SW480 (cell line): ENCODE results near the gene MIOX.

Experiments
- DNase-seq: peaks from one replicate; pipeline ENCODE4 v3.0.0-alpha.2; 2016; ENCODE audit warnings: low spot score

Gene MIOX

GRCh38 chr22:50473855-50474671 is 12.6 kb upstream of the MIOX start:
- no peak for DNase-seq

- DNase-seq = peak; percentile 81
Measured at GRCh38 chr22:50474710-50475651, 11.7 kb upstream of the MIOX start, which contains the start of gene SBF1. SBF1 (minus strand) TSS chr22:50475035; CDS start chr22:50474840, 195 bp downstream.

- DNase-seq = no peak
Measured at GRCh38 chr22:50475652-50476002, 11.0 kb upstream of the MIOX start.

GRCh38 chr22:50476868-50477267 is 9.8 kb upstream of the MIOX start:
- DNase-seq = no peak

GRCh38 chr22:50477923-50478322 is 8.7 kb upstream of the MIOX start:
- no peak for DNase-seq

- DNase-seq = no peak
Measured at GRCh38 chr22:50479721-50480120, 6.9 kb upstream of the MIOX start.

- DNase-seq = no peak
Measured at GRCh38 chr22:50481045-50481439, 5.6 kb upstream of the MIOX start.

- DNase-seq = no peak
Measured at GRCh38 chr22:50481440-50482106, 5.1 kb upstream of the MIOX start, which contains the start of gene ADM2. ADM2 (plus strand) TSS chr22:50481543; CDS start chr22:50481848, 305 bp downstream.

GRCh38 chr22:50482107-50483074 is 4.3 kb upstream of the MIOX start:
- DNase-seq = no peak

- no peak for DNase-seq
Measured at GRCh38 chr22:50483106-50483505, 3.6 kb upstream of the MIOX start.

GRCh38 chr22:50483556-50483955 is 3.1 kb upstream of the MIOX start:
- DNase-seq = no peak

- no peak for DNase-seq
Measured at GRCh38 chr22:50483977-50484853, 2.4 kb upstream of the MIOX start.

GRCh38 chr22:50485221-50486131 is 1.2 kb upstream of the MIOX start:
- no peak for DNase-seq

GRCh38 chr22:50487290-50488005 is 789 bp downstream of the MIOX start:
- no peak for DNase-seq

- no peak for DNase-seq
Measured at GRCh38 chr22:50488006-50488677, 1.5 kb downstream of the MIOX start.

- DNase-seq = no peak
Measured at GRCh38 chr22:50488886-50489285, 2.2 kb downstream of the MIOX start.

GRCh38 chr22:50489363-50490243 is 2.9 kb downstream of the MIOX start:
- no peak for DNase-seq
